OCI-LY1 (cell line): ENCODE measurements around the gene LBX1.

Source experiments
- H2AFZ ChIP-seq: fragments of 200-600 bp; sonication (generic), shearing (Covaris generic); 2 replicates; pipeline ENCODE4 v1.6.0; 2014; ENCODE audit warnings: antibody characterized with exemption, mild to moderate bottlenecking, low read length
- H3F3A ChIP-seq: fragments of 200-600 bp; sonication (generic), shearing (Covaris generic); 2 replicates; pipeline ENCODE4 v1.6.0; 2014; ENCODE audit warnings: mild to moderate bottlenecking, antibody characterized with exemption, low read length, moderate library complexity; ENCODE audit not compliant: insufficient read depth
- H3K27ac ChIP-seq: fragments of 200-600 bp; sonication (generic); 2 replicates; pipeline ENCODE4 v1.5.1; 2014; ENCODE audit warnings: low read length, mixed run types, mild to moderate bottlenecking, low read depth; ENCODE audit not compliant: poor library complexity, severe bottlenecking
- H3K27me3 ChIP-seq: fragments of 200-600 bp; sonication (generic); 2 replicates; pipeline ENCODE4 v1.6.0; 2014; ENCODE audit warnings: antibody characterized with exemption, mild to moderate bottlenecking, low read length, moderate library complexity; ENCODE audit not compliant: insufficient read depth
- H3K36me3 ChIP-seq: fragments of 200-600 bp; sonication (generic); 2 replicates; pipeline ENCODE4 v1.6.1; 2014; ENCODE audit warnings: mild to moderate bottlenecking, antibody characterized with exemption, low read length, moderate library complexity, mixed read lengths; ENCODE audit not compliant: insufficient read depth
- H3K4me1 ChIP-seq: fragments of 200-600 bp; sonication (generic); 2 replicates; pipeline ENCODE4 v1.5.1; 2014; ENCODE audit warnings: mild to moderate bottlenecking, low read length, moderate library complexity; ENCODE audit not compliant: insufficient read depth, severe bottlenecking
- H3K4me2 ChIP-seq: fragments of 200-600 bp; sonication (generic), shearing (Covaris generic); 2 replicates; pipeline ENCODE4 v1.6.1; 2014; ENCODE audit warnings: low read length
- H3K4me3 ChIP-seq: fragments of 200-600 bp; sonication (generic); 2 replicates; pipeline ENCODE4 v1.5.1; 2014; ENCODE audit warnings: low read length, low read depth, mild to moderate bottlenecking, mixed read lengths; ENCODE audit not compliant: poor library complexity, severe bottlenecking
- H3K79me2 ChIP-seq: fragments of 200-600 bp; shearing (Covaris generic); 2 replicates; pipeline ENCODE4 v1.6.1; 2016; ENCODE audit warnings: mixed run types, low read length, mixed read lengths; ENCODE audit not compliant: insufficient read depth
- H3K9ac ChIP-seq: fragments of 200-600 bp; sonication (generic), shearing (Covaris generic); 2 replicates; pipeline ENCODE4 v1.6.1; 2014; ENCODE audit warnings: mild to moderate bottlenecking, low read length, mixed read lengths
- H3K9me2 ChIP-seq: fragments of 200-600 bp; sonication (generic), shearing (Covaris generic); 2 replicates; pipeline ENCODE4 v1.6.1; 2014; ENCODE audit warnings: low read depth, mild to moderate bottlenecking, low read length, mixed read lengths
- H3K9me3 ChIP-seq: fragments of 200-600 bp; shearing (Covaris generic); 2 replicates; pipeline ENCODE4 v1.6.1; 2014; ENCODE audit warnings: low read length, mixed read lengths
- H4K20me1 ChIP-seq: fragments of 200-600 bp; sonication (generic), shearing (Covaris generic); 2 replicates; pipeline ENCODE4 v1.6.0; 2016; ENCODE audit warnings: mild to moderate bottlenecking, low read length; ENCODE audit not compliant: insufficient read depth
- CTCF ChIP-seq: fragments of 200-600 bp; sonication (generic), shearing (Covaris generic); IDR thresholded peaks from 2 replicates; pipeline ENCODE4 v1.5.1; 2017; ENCODE audit warnings: mild to moderate bottlenecking, antibody characterized with exemption, low read length, moderate library complexity, mixed read lengths
- EZH2 ChIP-seq: fragments of 200-600 bp; sonication (generic), shearing (Covaris generic); IDR thresholded peaks from 2 replicates; pipeline ENCODE4 v1.8.0; 2017; ENCODE audit warnings: borderline replicate concordance, mixed run types, mild to moderate bottlenecking, antibody characterized with exemption, low read length, moderate library complexity, mixed read lengths

Gene LBX1, protein sequence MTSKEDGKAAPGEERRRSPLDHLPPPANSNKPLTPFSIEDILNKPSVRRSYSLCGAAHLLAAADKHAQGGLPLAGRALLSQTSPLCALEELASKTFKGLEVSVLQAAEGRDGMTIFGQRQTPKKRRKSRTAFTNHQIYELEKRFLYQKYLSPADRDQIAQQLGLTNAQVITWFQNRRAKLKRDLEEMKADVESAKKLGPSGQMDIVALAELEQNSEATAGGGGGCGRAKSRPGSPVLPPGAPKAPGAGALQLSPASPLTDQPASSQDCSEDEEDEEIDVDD

DNA sequence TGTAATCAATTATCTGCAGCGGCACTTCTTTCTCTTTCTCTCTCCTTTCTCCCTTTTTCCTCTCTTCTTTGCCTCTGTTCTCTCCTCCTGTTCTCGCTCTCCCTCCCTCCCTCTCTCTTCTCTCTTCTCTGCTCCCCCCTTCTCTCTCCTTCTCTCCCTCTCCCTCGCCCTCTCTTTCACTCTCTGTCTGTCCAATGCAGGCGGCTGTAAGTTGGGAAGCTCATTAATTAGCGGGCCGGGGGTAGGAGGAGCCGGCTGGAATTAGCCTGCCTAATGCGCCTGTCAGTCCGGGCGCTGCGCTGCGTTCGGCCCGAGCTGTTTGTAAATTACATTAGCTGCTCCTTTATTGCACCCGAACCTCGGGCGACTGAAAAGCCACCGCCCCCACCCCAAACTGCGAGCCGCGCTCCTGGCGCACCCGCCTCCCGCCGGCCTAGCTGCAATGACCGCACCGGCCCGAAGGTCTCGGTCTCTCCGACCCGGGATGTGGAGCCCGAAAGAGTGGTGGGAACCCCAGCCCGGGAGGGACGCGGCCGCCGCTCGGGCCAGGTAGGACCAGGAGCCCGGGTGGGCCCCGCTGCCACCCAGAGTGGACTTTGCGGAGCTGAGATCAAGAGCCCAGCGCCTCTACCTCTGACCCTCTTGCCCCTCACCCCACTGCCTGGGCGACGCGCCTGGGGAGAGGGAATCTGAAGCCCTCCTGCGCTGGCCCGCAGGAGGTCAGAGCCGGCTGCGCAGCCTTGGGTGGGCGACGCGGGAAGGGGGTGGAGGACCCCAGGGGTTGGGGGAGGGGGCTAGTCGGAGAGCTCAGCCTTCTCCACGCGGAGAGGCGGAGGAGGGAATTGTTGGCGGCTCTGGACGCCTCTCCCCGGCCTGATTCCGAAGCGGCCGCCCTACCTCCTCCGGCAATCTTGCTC lies at the start of gene LBX1:
Gene LBX1 (minus strand): TSS at position 198 of the 917 bp plus-strand sequence. CDS start 648 bp downstream, outside the sequence.
- Histone ChIP-seq H3K27ac (no peak within 1 kb of the TSS), H3K9ac (no peak within 1 kb of the TSS), H3K36me3 (no peaks in the 10 kb centered on the region), H3K4me1 (no peaks in the 10 kb centered on the region), H3K27me3 (no peaks in the 10 kb centered on the region), H3K4me2 (no peak within 1 kb of the TSS), H3K9me3 (no peaks in the 10 kb centered on the region), H3K9me2 (no peaks in the 10 kb centered on the region), H3F3A (no peaks in the 10 kb centered on the region), H3K79me2 (no peaks in the 10 kb centered on the region), H2AFZ (no peak within 1 kb of the TSS), H3K4me3 (no peak within 1 kb of the TSS), H4K20me1 (no peaks in the 10 kb centered on the region)
- TF ChIP-seq CTCF, result no peak
- TF ChIP-seq EZH2, result no peak

GRCh38 chr10:101273741-101274140 lies 44.5 kb upstream of the LBX1 start:
- no peaks in the 10 kb centered on the region for H3K27me3 ChIP-seq
- H3K79me2 ChIP-seq, result no peaks in the 10 kb centered on the region
- H2AFZ ChIP-seq, result no peak overlapping the region
- H3K4me3 ChIP-seq, result no peak overlapping the region
- no peak overlapping the region for H3K27ac ChIP-seq
- H3K4me1 ChIP-seq, result no peaks in the 10 kb centered on the region
- H3K36me3 ChIP-seq, result no peaks in the 10 kb centered on the region
- H3F3A ChIP-seq, result no peaks in the 10 kb centered on the region
- no peaks in the 10 kb centered on the region for H3K9me3 ChIP-seq
- TF ChIP-seq CTCF (no peak), EZH2 (no peak)
- H3K4me2 ChIP-seq, result no peak overlapping the region
- no peaks in the 10 kb centered on the region for H3K9me2 ChIP-seq
- H4K20me1 ChIP-seq, result no peaks in the 10 kb centered on the region
- H3K9ac ChIP-seq, result no peak overlapping the region

DNA sequence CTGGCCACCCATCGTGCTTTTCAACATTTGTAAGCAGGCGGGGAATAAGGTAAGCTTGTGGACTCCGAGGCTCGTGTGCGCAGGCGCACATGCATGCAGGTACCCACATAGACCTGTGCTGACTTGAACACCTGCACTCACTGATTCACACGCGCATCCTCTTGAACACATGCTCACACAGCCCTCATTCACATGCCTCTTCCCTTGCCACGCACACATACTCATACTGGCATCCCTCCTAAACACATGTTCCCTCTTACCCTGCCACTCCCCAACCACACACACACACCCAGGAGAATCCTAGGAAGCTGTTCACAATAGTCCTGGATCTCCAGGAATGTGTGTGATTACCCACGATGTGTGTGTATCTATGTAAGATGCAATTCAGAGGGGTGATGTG lies 44.1 kb upstream of the LBX1 start:
- Histone ChIP-seq H3K4me3 (no peak overlapping the region), H3K9ac (no peak overlapping the region), H3K27ac (no peak overlapping the region), H3K9me2 (no peaks in the 10 kb centered on the region), H3F3A (no peaks in the 10 kb centered on the region), H3K9me3 (no peaks in the 10 kb centered on the region), H3K79me2 (no peaks in the 10 kb centered on the region), H3K4me2 (no peak overlapping the region), H4K20me1 (no peaks in the 10 kb centered on the region), H3K4me1 (no peaks in the 10 kb centered on the region), H3K36me3 (no peaks in the 10 kb centered on the region), H2AFZ (no peak overlapping the region), H3K27me3 (no peaks in the 10 kb centered on the region)
- no peak for TF ChIP-seq EZH2
- TF ChIP-seq CTCF, result no peak
